ENCODE measurements around the gene SREBF1. TPM values are rescaled to one million over a fixed set of nuclear protein-coding genes. Genes with fewer than 3 reads are reported as not detected.

The SREBF1 gene
- total RNA-seq, 1 donor from 2014 or later = 365 TPM

DNA sequence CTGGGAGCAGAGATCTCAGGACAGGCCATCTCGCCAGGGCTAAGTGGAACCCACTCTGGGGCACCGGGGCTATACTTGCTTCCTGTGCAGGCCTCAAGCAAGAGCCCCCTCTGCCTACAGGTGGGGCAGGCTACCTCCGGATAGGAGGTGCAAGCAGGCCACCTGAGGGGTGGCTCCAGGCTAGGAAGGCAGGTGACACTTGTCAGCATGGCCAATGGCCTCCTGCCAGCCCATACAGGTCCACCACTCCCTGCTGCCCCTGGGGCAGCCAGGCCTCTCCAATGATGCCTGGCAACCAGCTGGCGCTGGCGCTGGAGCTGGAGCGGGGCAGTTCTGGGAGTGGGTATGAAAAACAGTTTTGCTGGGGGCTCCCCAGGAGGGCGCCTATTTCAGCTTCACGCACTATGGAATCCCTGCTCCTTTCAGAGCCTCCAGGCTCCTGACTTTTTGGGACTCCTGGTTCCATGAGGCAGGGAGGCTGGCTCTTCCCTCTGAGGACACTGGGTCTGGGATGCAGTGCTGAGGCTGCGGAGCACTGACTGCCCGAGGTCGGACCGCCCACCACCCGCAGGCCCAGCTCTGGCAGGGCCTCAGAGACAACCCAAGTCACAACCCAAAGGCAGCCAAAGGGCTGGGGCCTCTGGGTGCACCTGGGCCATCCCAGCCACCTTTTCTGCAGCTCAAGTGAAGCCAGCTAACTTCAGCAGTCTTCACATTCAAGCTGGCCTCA lies 8.4 kb upstream of the SREBF1 start:
- TF ChIP-seq, protein P1, sequence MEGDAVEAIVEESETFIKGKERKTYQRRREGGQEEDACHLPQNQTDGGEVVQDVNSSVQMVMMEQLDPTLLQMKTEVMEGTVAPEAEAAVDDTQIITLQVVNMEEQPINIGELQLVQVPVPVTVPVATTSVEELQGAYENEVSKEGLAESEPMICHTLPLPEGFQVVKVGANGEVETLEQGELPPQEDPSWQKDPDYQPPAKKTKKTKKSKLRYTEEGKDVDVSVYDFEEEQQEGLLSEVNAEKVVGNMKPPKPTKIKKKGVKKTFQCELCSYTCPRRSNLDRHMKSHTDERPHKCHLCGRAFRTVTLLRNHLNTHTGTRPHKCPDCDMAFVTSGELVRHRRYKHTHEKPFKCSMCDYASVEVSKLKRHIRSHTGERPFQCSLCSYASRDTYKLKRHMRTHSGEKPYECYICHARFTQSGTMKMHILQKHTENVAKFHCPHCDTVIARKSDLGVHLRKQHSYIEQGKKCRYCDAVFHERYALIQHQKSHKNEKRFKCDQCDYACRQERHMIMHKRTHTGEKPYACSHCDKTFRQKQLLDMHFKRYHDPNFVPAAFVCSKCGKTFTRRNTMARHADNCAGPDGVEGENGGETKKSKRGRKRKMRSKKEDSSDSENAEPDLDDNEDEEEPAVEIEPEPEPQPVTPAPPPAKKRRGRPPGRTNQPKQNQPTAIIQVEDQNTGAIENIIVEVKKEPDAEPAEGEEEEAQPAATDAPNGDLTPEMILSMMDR (IDR thresholded peaks at IDR 0.05; ENCODE audit: partially characterized antibody, unreplicated experiment) = no peak
- H3K4me3 Mint-ChIP-seq (ENCODE audit: unreplicated experiment) = no peak overlapping the region
- peaks cover 10% of the 10 kb centered on the region for H3K27me3 Mint-ChIP-seq (ENCODE audit: unreplicated experiment)
- DNase-seq = no peak
- H3K36me3 Mint-ChIP-seq (ENCODE audit: unreplicated experiment) = no peaks in the 10 kb centered on the region
- peaks cover 24% of the 10 kb centered on the region for H3K4me1 Mint-ChIP-seq (ENCODE audit: low read depth, unreplicated experiment)
- no peak overlapping the region for H3K27ac Mint-ChIP-seq (ENCODE audit: unreplicated experiment)
- H3K9me3 Mint-ChIP-seq (ENCODE audit: unreplicated experiment) = peaks cover 9% of the 10 kb centered on the region

- TF ChIP-seq, protein P1 (IDR thresholded peaks at IDR 0.05; ENCODE audit: partially characterized antibody, unreplicated experiment) = no peak
- peak; percentile 52 for DNase-seq
- Mint-ChIP-seq H3K4me3 (ENCODE audit: unreplicated experiment) (no peak overlapping the region), H3K27ac (ENCODE audit: unreplicated experiment) (peak overlapping the region; percentile 81), H3K9me3 (ENCODE audit: unreplicated experiment) (peaks cover 9% of the 10 kb centered on the region), H3K27me3 (ENCODE audit: unreplicated experiment) (peaks cover 10% of the 10 kb centered on the region), H3K36me3 (ENCODE audit: unreplicated experiment) (no peaks in the 10 kb centered on the region), H3K4me1 (ENCODE audit: low read depth, unreplicated experiment) (peaks cover 23% of the 10 kb centered on the region)
Measured at GRCh38 chr17:17844500-17844899, 7.7 kb upstream of the SREBF1 start.

GRCh38 chr17:17844079-17844478 lies 7.3 kb upstream of the SREBF1 start:
- DNase-seq = peak; percentile 52
- Mint-ChIP-seq H3K27me3 (ENCODE audit: unreplicated experiment) (peaks cover 10% of the 10 kb centered on the region), H3K27ac (ENCODE audit: unreplicated experiment) (peak overlapping the region; percentile 81), H3K36me3 (ENCODE audit: unreplicated experiment) (no peaks in the 10 kb centered on the region), H3K9me3 (ENCODE audit: unreplicated experiment) (peaks cover 13% of the 10 kb centered on the region), H3K4me3 (ENCODE audit: unreplicated experiment) (no peak overlapping the region), H3K4me1 (ENCODE audit: low read depth, unreplicated experiment) (peaks cover 24% of the 10 kb centered on the region)
- TF ChIP-seq, protein P1 (IDR thresholded peaks at IDR 0.05; ENCODE audit: partially characterized antibody, unreplicated experiment) = no peak

DNA sequence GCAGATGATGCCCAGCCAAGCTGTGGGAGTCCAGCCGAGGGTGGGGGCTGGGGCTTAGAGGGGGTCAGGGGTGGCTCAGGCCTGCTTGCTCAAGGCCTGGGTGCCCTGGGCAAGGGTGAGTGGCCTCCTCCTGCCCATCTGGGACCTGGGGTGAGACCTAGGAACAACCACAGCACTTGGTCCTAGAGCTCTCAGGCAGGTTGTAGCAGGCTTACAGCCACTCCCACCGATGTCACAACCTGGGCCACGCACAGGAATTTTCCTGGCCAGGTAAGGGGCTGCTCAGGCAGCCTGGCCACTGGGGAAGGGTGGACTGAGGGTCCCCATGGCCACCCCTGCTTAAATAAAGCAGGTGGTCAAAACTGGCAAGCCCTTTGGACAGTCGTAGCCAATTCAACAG lies 6.3 kb upstream of the SREBF1 start:
- no peak overlapping the region for H3K27ac Mint-ChIP-seq (ENCODE audit: unreplicated experiment)
- peaks cover 15% of the 10 kb centered on the region for H3K27me3 Mint-ChIP-seq (ENCODE audit: unreplicated experiment)
- peaks cover 27% of the 10 kb centered on the region for H3K4me1 Mint-ChIP-seq (ENCODE audit: low read depth, unreplicated experiment)
- no peak overlapping the region for H3K4me3 Mint-ChIP-seq (ENCODE audit: unreplicated experiment)
- TF ChIP-seq, protein P1 (IDR thresholded peaks at IDR 0.05; ENCODE audit: partially characterized antibody, unreplicated experiment) = no peak
- H3K9me3 Mint-ChIP-seq (ENCODE audit: unreplicated experiment) = peaks cover 13% of the 10 kb centered on the region
- no peaks in the 10 kb centered on the region for H3K36me3 Mint-ChIP-seq (ENCODE audit: unreplicated experiment)
- no peak for DNase-seq

- TF ChIP-seq, protein P1 (IDR thresholded peaks at IDR 0.05; ENCODE audit: partially characterized antibody, unreplicated experiment) = no peak
- no peak overlapping the region for H3K4me3 Mint-ChIP-seq (ENCODE audit: unreplicated experiment)
- H3K4me1 Mint-ChIP-seq (ENCODE audit: low read depth, unreplicated experiment) = peaks cover 29% of the 10 kb centered on the region
- H3K27ac Mint-ChIP-seq (ENCODE audit: unreplicated experiment) = no peak overlapping the region
- peaks cover 15% of the 10 kb centered on the region for H3K9me3 Mint-ChIP-seq (ENCODE audit: unreplicated experiment)
- no peak for DNase-seq
- peaks cover 13% of the 10 kb centered on the region for H3K27me3 Mint-ChIP-seq (ENCODE audit: unreplicated experiment)
- no peaks in the 10 kb centered on the region for H3K36me3 Mint-ChIP-seq (ENCODE audit: unreplicated experiment)
Measured at GRCh38 chr17:17842111-17842876, 5.5 kb upstream of the SREBF1 start.

Data from glutamatergic neuron (in vitro differentiated cells).